Dermis microvascular lymphatic vessel endothelial cell (primary cell): ENCODE results near the gene IL21R. TPM values are rescaled to one million over a fixed set of nuclear protein-coding genes. Genes with fewer than 3 reads are reported as not detected.
A peak's percentile ranks its signal among the peaks of the same experiment; 100 is the strongest.
"Not testable (repeated sequence)": the region's sequence is repeated elsewhere in the genome, so short reads cannot be mapped to it uniquely, and the experiment has no call there.

Experiments used
- DNase-seq, 2 donors: peaks; one replicate each; pipeline versions ENCODE4 v3.0.0 to v3.0.0-alpha.2; 2010; ENCODE audit warnings: low read depth in 2 of 2
- total RNA-seq: library from RNA; depleted of rRNA; stranded (reverse); fragments of >200 nt; gene quantifications from 2 replicates; pipeline ENCODE4 v1.2.1, GENCODE V29; 2014

Gene IL21R
- total RNA-seq, 1 donor from 2014 or later: 0.13 TPM

- DNase-seq: no peak
These were observed 988 bp upstream of the IL21R start for GRCh38 chr16:27400751-27401620.

- no peak for DNase-seq
These were observed 592 bp downstream of the IL21R start for GRCh38 chr16:27402569-27402963.

DNA sequence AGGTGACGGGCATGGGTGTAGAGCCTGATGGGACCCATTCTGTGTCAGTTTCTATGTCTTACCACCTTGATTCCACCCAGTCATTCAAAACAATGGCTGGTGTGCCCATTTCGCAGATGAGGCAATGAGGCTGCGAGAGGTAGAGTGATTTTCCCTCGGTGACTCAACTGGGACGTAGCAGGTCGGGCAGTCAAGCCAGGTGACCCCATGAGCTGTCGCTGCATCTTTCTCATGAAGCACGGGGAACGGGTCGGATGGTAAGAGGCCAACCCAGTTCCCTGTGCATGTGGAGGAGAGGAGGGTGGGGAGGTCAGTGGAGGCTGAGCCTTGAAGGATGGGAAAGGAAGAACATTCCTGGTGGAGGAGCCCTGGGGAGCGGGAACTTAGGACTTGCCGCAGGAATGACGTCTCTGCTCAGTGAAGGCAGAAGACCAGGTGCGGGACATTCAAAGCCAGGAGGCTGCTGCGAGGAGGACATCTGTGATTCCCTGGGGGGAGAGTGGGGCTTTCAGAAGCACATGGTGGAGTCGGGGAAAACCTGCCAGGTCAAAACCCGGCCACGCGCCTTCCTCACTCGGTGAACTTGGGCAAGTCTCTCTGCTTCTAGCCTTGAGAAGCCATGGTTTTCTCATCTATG, 1.1 kb downstream of the IL21R start:
- no peak for DNase-seq

DNA sequence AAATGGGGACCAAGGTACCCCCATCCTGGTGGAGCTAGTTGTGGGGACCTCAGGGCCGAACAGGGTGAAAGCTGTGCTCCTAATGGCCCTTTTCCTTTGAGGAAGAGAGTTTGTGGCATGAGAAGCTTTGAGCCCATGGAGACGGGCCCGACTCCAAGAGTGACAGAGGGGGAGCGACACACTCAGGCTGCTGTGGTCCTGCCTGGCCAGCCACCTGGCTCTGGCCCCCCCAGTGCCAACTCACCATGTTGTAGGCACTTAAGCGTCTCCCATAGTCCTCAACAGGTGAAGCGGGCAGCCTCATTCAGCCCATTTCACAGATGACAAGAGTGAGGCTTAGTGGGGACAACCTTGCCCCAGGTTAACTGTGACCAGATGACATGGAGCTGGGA, 1.6 kb downstream of the IL21R start:
- DNase-seq: no peak

DNA sequence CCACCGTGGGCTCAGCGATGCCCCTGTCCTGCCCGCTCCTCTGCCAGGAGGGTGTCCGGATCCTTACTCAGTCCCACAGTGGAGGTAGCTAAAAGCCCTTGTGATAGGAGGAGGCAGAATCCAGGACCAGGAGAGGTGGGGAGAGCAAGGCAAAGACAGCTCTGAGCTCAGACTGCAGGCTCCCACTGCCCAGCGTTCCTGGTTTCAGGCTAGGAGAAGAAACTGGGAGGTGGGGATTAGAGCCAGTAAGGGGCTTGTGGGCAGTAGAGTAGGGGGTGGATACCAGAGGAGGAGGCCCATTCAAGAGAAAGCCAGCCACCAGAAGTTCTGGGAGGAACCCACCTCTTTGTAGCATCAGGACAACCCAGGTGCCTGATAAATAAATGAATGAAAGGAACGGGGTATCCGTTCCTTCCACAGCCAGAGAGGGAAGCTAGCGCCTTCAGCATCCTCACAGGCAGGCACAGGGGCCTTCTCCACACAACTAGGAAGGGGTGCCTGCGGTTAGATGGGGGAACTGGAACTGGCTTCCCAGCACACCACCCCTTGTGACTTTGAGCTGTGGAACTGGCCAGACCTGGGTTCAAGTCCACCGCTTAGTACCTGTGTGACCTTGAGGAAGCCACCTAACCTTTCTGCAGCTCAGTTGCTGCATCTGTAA, 2.3 kb downstream of the IL21R start:
- no peak for DNase-seq

- DNase-seq: no peak
These were observed 3.8 kb downstream of the IL21R start for GRCh38 chr16:27405546-27406451.

- no peak for DNase-seq
These were observed 4.6 kb downstream of the IL21R start for GRCh38 chr16:27406511-27407128.

DNA sequence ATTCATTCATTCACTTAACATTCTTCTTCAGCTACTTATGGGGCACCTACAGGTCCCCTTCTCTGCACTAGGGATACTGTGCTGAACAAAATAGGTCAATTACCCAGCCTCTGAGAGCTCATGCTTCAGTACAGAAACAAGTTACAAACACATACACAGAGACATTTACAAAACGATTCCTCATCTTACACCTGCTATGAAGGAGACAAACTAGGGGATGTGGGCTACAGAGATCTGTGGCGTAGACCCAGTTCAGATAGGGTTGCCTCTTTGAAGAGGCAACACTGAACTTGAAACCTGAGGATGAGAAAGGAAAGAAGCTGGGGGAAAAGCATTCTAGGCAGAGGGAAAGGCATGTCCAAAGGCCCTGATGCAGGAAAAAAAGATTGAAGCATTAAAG, 5.2 kb downstream of the IL21R start:
- no peak for DNase-seq

DNA sequence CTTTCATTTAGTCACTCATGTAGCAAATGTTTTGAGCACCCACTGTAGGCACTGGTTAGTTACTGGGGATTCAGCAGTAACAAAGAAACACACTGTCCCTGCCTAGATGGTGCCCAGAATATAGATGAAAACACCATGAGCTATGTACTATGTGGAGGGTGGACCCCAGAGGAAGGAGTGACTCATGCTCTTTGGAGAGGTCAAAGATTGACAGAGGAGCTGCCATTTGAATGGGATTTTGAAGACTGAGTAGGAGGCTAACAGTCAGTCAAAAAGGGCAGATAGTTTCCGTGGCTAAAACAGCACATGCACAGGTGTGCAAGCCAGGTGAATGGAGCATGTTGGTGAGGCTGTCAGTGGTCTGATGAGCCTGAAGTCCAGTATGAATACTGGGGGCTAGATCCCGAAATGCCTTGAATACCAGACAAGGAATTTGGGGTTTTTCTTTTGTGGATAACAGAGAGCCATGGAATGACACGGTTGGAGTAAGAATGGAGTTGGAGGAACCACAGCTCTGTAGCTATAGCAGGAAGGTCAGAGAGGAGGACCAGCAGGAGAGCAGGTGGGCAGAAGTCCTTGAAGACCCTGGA, 6.1 kb downstream of the IL21R start:
- peak; percentile 23 to 75 for DNase-seq

DNA sequence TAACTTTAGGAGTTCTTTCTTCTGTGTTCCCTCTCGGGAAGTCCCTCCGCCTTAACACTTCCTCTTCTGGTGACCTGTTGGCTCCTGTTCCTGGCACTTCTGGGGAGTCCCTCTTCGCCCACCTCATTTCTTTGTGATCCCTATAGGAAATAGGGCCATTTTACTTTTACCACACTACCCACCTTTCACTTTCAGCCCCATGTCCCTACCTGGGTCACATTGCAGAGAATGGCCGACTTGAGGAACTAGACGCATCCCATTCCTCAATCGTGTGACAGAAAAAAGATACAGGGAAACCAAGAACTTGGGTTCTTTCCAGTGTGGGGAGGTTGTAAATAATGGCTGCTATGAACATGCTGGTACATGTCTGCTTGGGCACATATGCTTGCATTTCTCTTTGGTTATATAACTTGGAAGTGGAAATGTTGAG, 6.6 kb downstream of the IL21R start:
- DNase-seq: no peak

GRCh38 chr16:27409958-27410357, 8.0 kb downstream of the IL21R start:
- not testable (repeated sequence) for DNase-seq

GRCh38 chr16:27410761-27411160, 8.8 kb downstream of the IL21R start:
- no peak for DNase-seq

DNA sequence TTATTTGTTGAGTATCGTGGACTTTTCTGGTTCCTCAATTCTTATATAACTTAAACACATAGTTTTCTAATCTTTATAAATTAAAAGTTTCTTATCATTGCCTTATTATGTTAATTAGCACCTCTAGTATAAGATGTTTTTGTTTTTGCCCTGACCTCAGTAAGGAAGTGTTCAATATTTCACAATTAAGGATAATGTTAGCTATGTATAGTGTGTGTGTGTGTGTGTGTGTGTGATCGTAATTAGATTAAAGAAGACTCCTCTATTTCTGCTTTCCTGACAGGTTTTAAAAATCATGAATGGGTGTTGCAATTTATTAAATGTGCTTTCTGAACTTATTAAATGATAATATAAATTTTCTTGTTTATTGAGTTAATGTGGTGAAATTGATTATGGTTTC, 12.0 kb downstream of the IL21R start:
- DNase-seq: no peak

- no peak for DNase-seq
These were observed 12.9 kb downstream of the IL21R start for GRCh38 chr16:27414788-27415431.

DNA sequence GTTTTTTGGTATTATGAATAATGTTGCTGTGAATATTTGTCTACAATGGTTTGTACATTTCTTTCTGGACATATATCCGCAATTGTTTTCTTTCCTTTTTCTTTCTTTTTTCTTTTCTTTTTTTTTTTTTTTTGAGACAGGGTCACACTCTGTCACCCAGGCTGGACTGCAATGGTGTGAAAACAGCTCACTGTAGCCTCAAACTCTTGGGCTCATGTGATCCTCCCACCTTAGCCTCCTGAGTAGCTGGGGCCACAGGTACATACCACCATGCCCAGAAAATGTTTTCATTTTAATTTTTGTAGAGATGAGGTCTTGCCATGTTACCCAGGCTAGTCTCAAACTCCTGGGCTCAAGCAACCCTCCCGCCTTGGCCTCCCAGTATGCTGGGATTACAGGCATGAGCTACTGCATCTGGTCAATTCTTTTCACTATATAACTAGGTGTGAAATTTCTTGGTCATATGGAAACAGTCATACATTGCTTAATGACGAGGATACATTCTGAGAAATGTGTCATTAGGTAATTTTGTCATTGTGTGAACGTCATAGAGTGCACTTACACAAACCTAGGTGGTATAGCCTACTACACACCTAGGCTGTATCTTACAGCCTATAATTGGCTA, 15.2 kb downstream of the IL21R start:
- no peak for DNase-seq

GRCh38 chr16:27421961-27422740, 20.2 kb downstream of the IL21R start:
- no peak for DNase-seq

GRCh38 chr16:27424772-27425498, 23.0 kb downstream of the IL21R start:
- no peak for DNase-seq

DNA sequence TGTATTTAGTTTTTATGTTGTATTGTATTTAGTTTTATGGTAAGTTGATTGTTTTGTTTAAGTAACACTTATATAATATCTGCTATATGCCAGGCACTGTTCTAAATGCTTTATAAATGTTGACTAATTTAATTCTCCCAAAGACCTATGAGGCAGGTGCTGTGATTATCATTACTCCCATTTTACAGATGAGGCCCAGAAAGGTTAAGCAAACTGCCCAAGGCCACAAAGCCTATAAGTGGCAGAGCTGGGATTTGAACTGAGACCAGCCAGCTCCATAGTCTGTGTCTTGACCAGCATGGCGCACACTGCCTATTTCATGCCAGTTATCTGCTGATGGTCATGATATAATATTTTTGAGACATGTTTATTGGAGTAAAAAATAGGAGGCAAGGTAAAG, 24.0 kb downstream of the IL21R start:
- DNase-seq: no peak
